ENCODE results near the gene CACNA1E.

CACNA1E gene

GRCh38 chr1:181658581-181658980, 175.3 kb downstream of the CACNA1E start:
- H3K4me3 ChIP-seq (ENCODE audit: low read length) = no peak overlapping the region

GRCh38 chr1:181659321-181659957, 176.1 kb downstream of the CACNA1E start:
- DNase-seq (ENCODE audit: low read depth, low spot score) = no peak
- H3K4me3 ChIP-seq (ENCODE audit: low read length) = no peak overlapping the region

More at GRCh38 chr1:181658581-181658980, 175.3 kb downstream of the CACNA1E start:
- DNase-seq (ENCODE audit: low read depth, low spot score) = no peak

GRCh38 chr1:181660621-181661020, 177.3 kb downstream of the CACNA1E start:
- no peak for DNase-seq (ENCODE audit: low read depth, low spot score)
- no peak overlapping the region for H3K4me3 ChIP-seq (ENCODE audit: low read length)

- DNase-seq (ENCODE audit: low read depth, low spot score) = no peak
- no peak overlapping the region for H3K4me3 ChIP-seq (ENCODE audit: low read length)
Observed at GRCh38 chr1:181661569-181661968, 178.3 kb downstream of the CACNA1E start.

GRCh38 chr1:181662606-181663005, 179.3 kb downstream of the CACNA1E start:
- DNase-seq (ENCODE audit: low read depth, low spot score) = no peak
- H3K4me3 ChIP-seq (ENCODE audit: low read length) = no peak overlapping the region

GRCh38 chr1:181664543-181664942, 181.2 kb downstream of the CACNA1E start:
- no peak for DNase-seq (ENCODE audit: low read depth, low spot score)
- H3K4me3 ChIP-seq (ENCODE audit: low read length) = no peak overlapping the region

GRCh38 chr1:181669246-181669645, 185.9 kb downstream of the CACNA1E start:
- no peak for DNase-seq (ENCODE audit: low read depth, low spot score)
- H3K4me3 ChIP-seq (ENCODE audit: low read length) = no peak overlapping the region

GRCh38 chr1:181674617-181675016, 191.3 kb downstream of the CACNA1E start:
- H3K4me3 ChIP-seq (ENCODE audit: low read length) = no peak overlapping the region

GRCh38 chr1:181675091-181675917, 192.0 kb downstream of the CACNA1E start:
- no peak overlapping the region for H3K4me3 ChIP-seq (ENCODE audit: low read length)
- DNase-seq (ENCODE audit: low read depth, low spot score) = no peak

More at GRCh38 chr1:181674617-181675016, 191.3 kb downstream of the CACNA1E start:
- peak; percentile 1 for DNase-seq (ENCODE audit: low read depth, low spot score)

- H3K4me3 ChIP-seq (ENCODE audit: low read length) = no peak overlapping the region
- no peak for DNase-seq (ENCODE audit: low read depth, low spot score)
Observed at GRCh38 chr1:181675918-181676190, 192.5 kb downstream of the CACNA1E start.

GRCh38 chr1:181676269-181676668, 193.0 kb downstream of the CACNA1E start:
- peak; percentile 18 for DNase-seq (ENCODE audit: low read depth, low spot score)
- no peak overlapping the region for H3K4me3 ChIP-seq (ENCODE audit: low read length)

- H3K4me3 ChIP-seq (ENCODE audit: low read length) = no peak overlapping the region
- no peak for DNase-seq (ENCODE audit: low read depth, low spot score)
Observed at GRCh38 chr1:181680332-181680731, 197.0 kb downstream of the CACNA1E start.

GRCh38 chr1:181680871-181681270, 197.6 kb downstream of the CACNA1E start:
- H3K4me3 ChIP-seq (ENCODE audit: low read length) = no peak overlapping the region
- DNase-seq (ENCODE audit: low read depth, low spot score) = no peak

- no peak overlapping the region for H3K4me3 ChIP-seq (ENCODE audit: low read length)
- no peak for DNase-seq (ENCODE audit: low read depth, low spot score)
Observed at GRCh38 chr1:181685211-181685610, 201.9 kb downstream of the CACNA1E start.

- no peak for DNase-seq (ENCODE audit: low read depth, low spot score)
- no peak overlapping the region for H3K4me3 ChIP-seq (ENCODE audit: low read length)
Observed at GRCh38 chr1:181701891-181702290, 218.6 kb downstream of the CACNA1E start.

- H3K4me3 ChIP-seq (ENCODE audit: low read length) = no peak overlapping the region
- no peak for DNase-seq (ENCODE audit: low read depth, low spot score)
Observed at GRCh38 chr1:181704546-181704945, 221.2 kb downstream of the CACNA1E start.

GRCh38 chr1:181711820-181712219, 228.5 kb downstream of the CACNA1E start:
- no peak for DNase-seq (ENCODE audit: low read depth, low spot score)
- no peak overlapping the region for H3K4me3 ChIP-seq (ENCODE audit: low read length)

- no peak for DNase-seq (ENCODE audit: low read depth, low spot score)
- no peak overlapping the region for H3K4me3 ChIP-seq (ENCODE audit: low read length)
Observed at GRCh38 chr1:181712711-181713110, 229.4 kb downstream of the CACNA1E start.

- DNase-seq (ENCODE audit: low read depth, low spot score) = no peak
Observed at GRCh38 chr1:181714428-181714827, 231.1 kb downstream of the CACNA1E start.

GRCh38 chr1:181718034-181718433, 234.7 kb downstream of the CACNA1E start:
- DNase-seq (ENCODE audit: low read depth, low spot score) = no peak
- H3K4me3 ChIP-seq (ENCODE audit: low read length) = no peak overlapping the region

More at GRCh38 chr1:181714428-181714827, 231.1 kb downstream of the CACNA1E start:
- no peak overlapping the region for H3K4me3 ChIP-seq (ENCODE audit: low read length)
